ENCODE measurements around the gene DSCAM. TPM values are rescaled to one million over a fixed set of nuclear protein-coding genes. Genes with fewer than 3 reads are reported as not detected.

DSCAM gene
- total RNA-seq, 1 donor from 2014 or later, result 2.7 TPM

DNA sequence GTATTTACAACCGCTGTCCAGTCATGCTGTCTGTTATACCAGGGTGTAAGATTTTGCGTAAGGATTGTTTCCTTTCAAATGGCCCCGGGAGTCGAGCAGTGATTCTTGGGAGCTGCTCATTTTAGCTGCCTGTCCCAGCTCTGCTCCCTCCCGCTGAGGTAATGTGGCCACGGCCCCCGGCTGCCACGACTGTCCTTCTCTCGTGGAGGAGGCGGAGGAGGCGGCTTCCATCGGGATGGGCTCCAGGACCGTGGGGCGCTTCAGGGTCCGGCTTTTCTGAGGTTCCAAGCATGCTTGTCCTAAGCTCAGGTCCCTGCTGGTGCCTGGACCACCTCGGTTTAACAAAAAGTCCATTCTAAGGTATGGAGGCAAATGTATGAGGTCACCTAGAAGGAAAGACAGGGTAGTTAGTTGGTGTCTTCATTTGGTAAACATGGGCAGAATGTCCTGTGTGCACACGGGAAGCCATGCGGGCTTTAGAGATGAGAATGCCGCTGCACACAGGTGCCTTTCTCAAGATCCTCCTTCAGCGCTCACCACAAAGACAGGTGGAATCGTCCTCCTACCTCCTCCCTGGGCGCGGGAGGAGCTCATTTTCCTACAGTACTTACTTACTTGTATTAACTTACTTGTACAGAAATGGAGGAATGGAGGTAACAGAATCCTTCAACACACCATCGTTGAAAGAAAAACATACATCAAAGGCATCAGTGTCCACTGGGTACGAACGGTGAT, 833.8 kb downstream of the DSCAM start:
- H3K4me3 Mint-ChIP-seq (ENCODE audit: low read depth), result no peak overlapping the region
- no peak for DNase-seq (ENCODE audit: low spot score, unreplicated experiment)
- no peaks in the 10 kb centered on the region for H3K27me3 Mint-ChIP-seq
- no peaks in the 10 kb centered on the region for H3K9me3 Mint-ChIP-seq (ENCODE audit: low read depth)
- no peak overlapping the region for H3K27ac Mint-ChIP-seq
- no peaks in the 10 kb centered on the region for H3K4me1 Mint-ChIP-seq (ENCODE audit: low read depth)
- H3K36me3 Mint-ChIP-seq (ENCODE audit: insufficient read depth), result peaks cover 1% of the 10 kb centered on the region
- TF ChIP-seq, protein P1, sequence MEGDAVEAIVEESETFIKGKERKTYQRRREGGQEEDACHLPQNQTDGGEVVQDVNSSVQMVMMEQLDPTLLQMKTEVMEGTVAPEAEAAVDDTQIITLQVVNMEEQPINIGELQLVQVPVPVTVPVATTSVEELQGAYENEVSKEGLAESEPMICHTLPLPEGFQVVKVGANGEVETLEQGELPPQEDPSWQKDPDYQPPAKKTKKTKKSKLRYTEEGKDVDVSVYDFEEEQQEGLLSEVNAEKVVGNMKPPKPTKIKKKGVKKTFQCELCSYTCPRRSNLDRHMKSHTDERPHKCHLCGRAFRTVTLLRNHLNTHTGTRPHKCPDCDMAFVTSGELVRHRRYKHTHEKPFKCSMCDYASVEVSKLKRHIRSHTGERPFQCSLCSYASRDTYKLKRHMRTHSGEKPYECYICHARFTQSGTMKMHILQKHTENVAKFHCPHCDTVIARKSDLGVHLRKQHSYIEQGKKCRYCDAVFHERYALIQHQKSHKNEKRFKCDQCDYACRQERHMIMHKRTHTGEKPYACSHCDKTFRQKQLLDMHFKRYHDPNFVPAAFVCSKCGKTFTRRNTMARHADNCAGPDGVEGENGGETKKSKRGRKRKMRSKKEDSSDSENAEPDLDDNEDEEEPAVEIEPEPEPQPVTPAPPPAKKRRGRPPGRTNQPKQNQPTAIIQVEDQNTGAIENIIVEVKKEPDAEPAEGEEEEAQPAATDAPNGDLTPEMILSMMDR (IDR thresholded peaks at IDR 0.05; ENCODE audit: unreplicated experiment), result no peak

DNA sequence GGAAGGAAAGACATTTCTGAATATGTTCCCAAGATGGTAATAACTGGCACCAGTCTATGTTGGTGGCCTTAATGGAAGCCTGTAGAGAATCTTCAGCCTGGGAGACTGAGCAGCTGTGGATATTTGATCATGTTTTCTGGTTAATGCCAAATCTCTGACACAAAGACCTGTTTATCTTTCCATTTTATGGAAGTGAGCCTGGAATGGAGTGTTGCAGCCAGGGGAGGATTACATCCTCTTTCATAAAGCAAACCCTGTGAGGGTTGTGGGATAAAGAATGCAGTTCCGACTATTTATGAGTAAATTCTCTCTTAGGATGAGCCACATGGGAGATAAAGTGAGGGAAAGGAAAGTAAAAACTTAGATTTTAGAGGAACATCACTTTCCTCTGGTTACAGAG, 835.6 kb downstream of the DSCAM start:
- Mint-ChIP-seq H3K27me3 (no peaks in the 10 kb centered on the region), H3K27ac (no peak overlapping the region), H3K4me3 (ENCODE audit: low read depth) (no peak overlapping the region), H3K9me3 (ENCODE audit: low read depth) (no peaks in the 10 kb centered on the region), H3K4me1 (ENCODE audit: low read depth) (no peaks in the 10 kb centered on the region), H3K36me3 (ENCODE audit: insufficient read depth) (peaks cover 1% of the 10 kb centered on the region)
- TF ChIP-seq, protein P1 (IDR thresholded peaks at IDR 0.05; ENCODE audit: unreplicated experiment), result no peak
- DNase-seq (ENCODE audit: low spot score, unreplicated experiment), result no peak

DNA sequence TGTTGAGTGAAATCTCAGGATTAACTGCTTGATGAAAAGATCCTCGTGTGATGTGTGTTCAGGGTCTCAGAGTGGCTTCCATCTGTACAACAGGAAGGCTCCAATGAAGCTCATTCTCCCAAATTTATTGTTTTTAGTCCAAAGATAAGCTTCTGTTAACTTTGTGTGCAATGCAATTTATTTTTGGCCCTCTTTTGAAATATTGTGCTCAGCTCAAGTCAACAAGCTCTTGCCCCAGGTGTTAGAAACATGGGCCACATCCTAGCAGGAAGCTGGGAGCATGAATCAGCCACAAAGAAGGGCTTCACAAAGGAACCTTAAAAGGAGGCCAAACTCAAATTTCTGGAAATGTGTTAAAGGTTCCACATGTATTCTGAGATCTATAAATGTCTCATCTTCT, 844.0 kb downstream of the DSCAM start:
- DNase-seq (ENCODE audit: low spot score, unreplicated experiment), result no peak
- no peak overlapping the region for H3K27ac Mint-ChIP-seq
- TF ChIP-seq, protein P1 (IDR thresholded peaks at IDR 0.05; ENCODE audit: unreplicated experiment), result no peak
- peaks cover 6% of the 10 kb centered on the region for H3K27me3 Mint-ChIP-seq
- no peak overlapping the region for H3K4me3 Mint-ChIP-seq (ENCODE audit: low read depth)
- H3K9me3 Mint-ChIP-seq (ENCODE audit: low read depth), result peaks cover 3% of the 10 kb centered on the region
- no peaks in the 10 kb centered on the region for H3K4me1 Mint-ChIP-seq (ENCODE audit: low read depth)
- H3K36me3 Mint-ChIP-seq (ENCODE audit: insufficient read depth), result no peaks in the 10 kb centered on the region

DNA sequence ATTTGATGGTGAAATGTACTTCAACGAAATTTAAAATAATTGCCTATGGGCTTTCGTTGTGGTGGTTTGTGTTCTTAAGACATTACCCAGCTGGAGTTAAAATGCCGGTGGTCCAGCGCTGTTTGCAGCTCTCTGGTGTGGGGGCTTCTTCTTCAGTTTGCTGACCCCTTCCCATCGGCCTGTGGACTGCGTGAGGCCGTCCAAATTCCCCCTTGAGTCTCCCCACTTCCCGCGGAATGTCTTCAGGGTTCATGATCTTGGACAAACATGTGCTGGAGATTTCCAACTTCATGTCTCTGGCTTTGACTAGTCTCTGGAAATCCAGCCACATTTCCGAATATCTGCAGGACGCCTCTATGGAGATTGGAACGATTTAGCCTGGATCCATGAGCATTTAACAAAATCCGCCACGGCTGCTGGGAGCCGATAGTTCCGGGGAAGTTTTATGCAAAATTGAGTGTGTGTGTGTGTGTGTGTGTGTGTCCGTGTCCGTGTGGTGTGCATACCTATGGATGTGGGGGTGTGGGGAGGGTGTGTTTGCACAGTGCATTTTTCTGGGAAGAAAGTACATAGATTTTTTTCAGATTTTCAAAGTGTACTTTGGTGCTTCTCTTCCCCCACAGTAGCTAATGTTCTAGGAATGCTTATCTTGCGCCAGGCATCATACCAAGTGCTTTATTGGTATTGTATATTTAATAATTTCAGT, 862.5 kb downstream of the DSCAM start:
- peak overlapping the region; percentile 6 for H3K27ac Mint-ChIP-seq
- TF ChIP-seq, protein P1 (IDR thresholded peaks at IDR 0.05; ENCODE audit: unreplicated experiment), result no peak

DNA sequence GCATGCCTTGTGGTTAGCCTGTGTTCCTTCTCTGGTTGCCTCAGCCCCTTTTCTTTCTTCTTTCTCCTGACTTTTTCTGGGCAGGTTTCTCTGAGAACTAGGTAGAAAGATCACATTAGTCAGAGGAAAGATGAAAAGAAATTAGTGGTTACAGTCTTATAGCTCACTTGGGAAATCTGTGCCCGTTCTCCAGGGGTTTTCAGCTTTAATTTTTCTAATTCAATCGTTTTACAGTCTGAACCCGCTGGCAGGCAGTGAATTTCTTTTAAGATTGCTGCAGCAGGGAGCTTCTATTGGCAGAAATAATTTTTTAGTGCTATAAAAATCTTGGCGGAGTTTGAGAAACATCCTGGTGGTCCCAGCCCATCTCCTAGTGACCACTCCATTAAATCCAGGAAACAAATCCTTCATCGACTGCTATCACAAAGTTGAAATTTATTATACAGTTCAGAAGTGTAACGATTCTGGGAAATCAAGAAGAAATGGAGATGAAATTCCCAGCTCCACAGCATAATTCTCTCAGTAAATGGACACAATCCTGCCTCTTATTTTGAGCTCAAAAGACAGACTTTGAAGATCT, 866.6 kb downstream of the DSCAM start:
- H3K27ac Mint-ChIP-seq, result no peak overlapping the region
- H3K27me3 Mint-ChIP-seq, result peaks cover 4% of the 10 kb centered on the region
- DNase-seq (ENCODE audit: low spot score, unreplicated experiment), result no peak
- TF ChIP-seq, protein P1 (IDR thresholded peaks at IDR 0.05; ENCODE audit: unreplicated experiment), result no peak
- H3K36me3 Mint-ChIP-seq (ENCODE audit: insufficient read depth), result no peaks in the 10 kb centered on the region
- no peak overlapping the region for H3K4me3 Mint-ChIP-seq (ENCODE audit: low read depth)
- H3K9me3 Mint-ChIP-seq (ENCODE audit: low read depth), result no peaks in the 10 kb centered on the region
- H3K4me1 Mint-ChIP-seq (ENCODE audit: low read depth), result no peaks in the 10 kb centered on the region

More for the DNA sequence above, 862.5 kb downstream of the DSCAM start:
- Mint-ChIP-seq H3K4me3 (ENCODE audit: low read depth) (no peak overlapping the region), H3K27me3 (peaks cover 7% of the 10 kb centered on the region), H3K36me3 (ENCODE audit: insufficient read depth) (no peaks in the 10 kb centered on the region), H3K4me1 (ENCODE audit: low read depth) (no peaks in the 10 kb centered on the region), H3K9me3 (ENCODE audit: low read depth) (no peaks in the 10 kb centered on the region)
- no peak for DNase-seq (ENCODE audit: low spot score, unreplicated experiment)
